Measurements from ENCODE around the gene DCST2.

GRCh38 chr1:155001675-155002463, 31.7 kb downstream of the DCST2 start:
- TF ChIP-seq CTCF (IDR thresholded peaks at IDR 0.05; ENCODE audit: low read depth, low read length), result peak; percentile 82
- TF ChIP-seq EZH2phosphoT487 (IDR thresholded peaks at IDR 0.05; ENCODE audit: low read depth), result no peak
